ENCODE data around the gene WWC2.

WWC2 gene
- 3.4 to 16.3 (median 7.2) reads per million in 9 experiments for total RNA-seq

DNA sequence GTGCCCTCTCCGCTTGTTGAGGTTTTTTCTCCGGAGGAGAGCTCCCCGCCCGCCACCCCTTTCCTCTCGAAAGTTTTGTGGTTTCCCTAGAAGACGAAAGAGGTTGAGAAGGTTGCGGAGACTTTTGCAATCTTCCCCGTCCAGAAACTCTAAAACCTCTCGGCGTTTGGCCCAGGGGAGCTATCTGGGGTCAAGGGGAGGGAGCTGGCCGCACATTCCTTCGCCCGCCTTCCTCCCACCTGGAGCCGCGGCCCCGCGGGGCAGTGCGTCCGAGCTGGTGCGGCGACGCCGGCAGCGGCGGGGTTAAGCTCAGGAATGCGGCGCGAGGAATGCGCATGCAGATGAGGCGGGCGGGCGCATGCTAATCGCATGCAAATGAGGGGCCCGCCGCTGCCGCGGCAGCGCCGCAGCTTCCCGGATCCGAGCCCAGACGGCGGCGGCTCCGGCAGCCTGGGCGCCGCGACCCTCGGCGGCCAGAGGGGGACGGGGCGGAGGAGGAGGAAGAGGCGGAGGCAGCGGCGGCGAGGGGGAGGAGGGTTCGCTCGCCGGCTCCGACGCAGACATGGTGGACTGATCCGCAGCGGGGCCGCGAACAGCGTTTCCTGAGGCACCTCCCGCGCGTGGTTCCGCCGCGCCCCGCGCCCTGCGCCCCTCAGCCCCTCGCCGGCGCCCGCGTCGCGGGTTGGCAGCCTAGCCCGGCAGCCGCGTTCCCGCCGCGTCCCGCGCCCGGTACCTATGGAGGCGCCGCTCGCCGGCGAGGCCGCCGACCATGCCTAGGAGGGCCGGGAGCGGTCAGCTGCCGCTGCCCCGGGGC is at the start of gene WWC2:
TSS of gene WWC2 (plus strand) at position 535 of the 814 bp plus-strand sequence. CDS start at position 770, 235 bp downstream.
- ATAC-seq (replicated peaks) = peak; percentile 77
- no peaks in the 10 kb centered on the region for H3K9me3 Mint-ChIP-seq
- H3K27ac Mint-ChIP-seq = peak within 1 kb of the TSS in 1 of 2 donors; percentile 87
- H3K27me3 Mint-ChIP-seq = peaks cover 23 to 26% of the 10 kb centered on the region in 2 donors
- peaks cover 12% of the 10 kb centered on the region for H3K36me3 Mint-ChIP-seq (ENCODE audit: insufficient read depth)
- peak; percentile 23 to 55 (median 47) for DNase-seq
- H3K4me1 Mint-ChIP-seq (ENCODE audit: low read depth in 2 of 2) = peaks cover 0 to 5% of the 10 kb centered on the region in 2 donors
- H3K4me3 Mint-ChIP-seq = peak within 1 kb of the TSS; percentile 71 to 80

DNA sequence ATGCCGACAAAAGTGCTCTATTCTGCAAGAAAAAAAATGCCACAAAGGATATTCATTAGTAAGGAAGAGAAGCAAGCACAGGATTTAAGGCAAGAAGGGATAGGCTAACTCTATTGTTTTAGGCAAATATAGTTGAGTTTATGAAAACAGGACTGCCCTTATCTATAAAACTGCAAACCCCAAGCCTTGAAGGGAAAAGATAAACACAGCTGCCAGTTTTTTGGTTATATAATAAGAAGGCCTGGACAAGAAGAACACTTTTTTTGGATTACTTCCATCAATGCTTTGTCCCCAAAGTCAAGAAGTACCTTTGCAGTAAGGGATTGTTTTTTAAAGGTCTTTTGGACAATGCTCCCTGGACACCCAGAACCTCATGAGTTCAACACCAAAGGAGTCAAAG is 45.4 kb upstream of the WWC2 start:
- Mint-ChIP-seq H3K27me3 (peaks cover 11 to 42% of the 10 kb centered on the region in 2 donors), H3K9me3 (no peaks in the 10 kb centered on the region), H3K27ac (no peak overlapping the region), H3K36me3 (ENCODE audit: insufficient read depth) (no peaks in the 10 kb centered on the region), H3K4me3 (no peak overlapping the region), H3K4me1 (ENCODE audit: low read depth in 2 of 2) (no peaks in the 10 kb centered on the region)
- DNase-seq (no peak), ATAC-seq (replicated peaks) (no peak)

- H3K4me1 Mint-ChIP-seq (ENCODE audit: low read depth in 2 of 2) = no peaks in the 10 kb centered on the region
These were observed 41.8 kb upstream of the WWC2 start for GRCh38 chr4:183057255-183057654.

GRCh38 chr4:183059797-183060196 is 39.3 kb upstream of the WWC2 start:
- Mint-ChIP-seq H3K9me3 (no peaks in the 10 kb centered on the region), H3K27me3 (peaks cover 16 to 43% of the 10 kb centered on the region in 2 donors), H3K4me1 (ENCODE audit: low read depth in 2 of 2) (no peaks in the 10 kb centered on the region), H3K27ac (no peak overlapping the region), H3K36me3 (ENCODE audit: insufficient read depth) (peaks cover 3% of the 10 kb centered on the region), H3K4me3 (no peak overlapping the region)
- no peak for DNase-seq
- no peak for ATAC-seq (replicated peaks)

More at GRCh38 chr4:183057255-183057654, 41.8 kb upstream of the WWC2 start:
- DNase-seq (no peak), ATAC-seq (replicated peaks) (no peak)
- no peak overlapping the region for H3K27ac Mint-ChIP-seq
- H3K27me3 Mint-ChIP-seq = peaks cover 5 to 28% of the 10 kb centered on the region in 2 donors
- no peaks in the 10 kb centered on the region for H3K9me3 Mint-ChIP-seq
- no peaks in the 10 kb centered on the region for H3K36me3 Mint-ChIP-seq (ENCODE audit: insufficient read depth)
- H3K4me3 Mint-ChIP-seq = no peak overlapping the region

DNA sequence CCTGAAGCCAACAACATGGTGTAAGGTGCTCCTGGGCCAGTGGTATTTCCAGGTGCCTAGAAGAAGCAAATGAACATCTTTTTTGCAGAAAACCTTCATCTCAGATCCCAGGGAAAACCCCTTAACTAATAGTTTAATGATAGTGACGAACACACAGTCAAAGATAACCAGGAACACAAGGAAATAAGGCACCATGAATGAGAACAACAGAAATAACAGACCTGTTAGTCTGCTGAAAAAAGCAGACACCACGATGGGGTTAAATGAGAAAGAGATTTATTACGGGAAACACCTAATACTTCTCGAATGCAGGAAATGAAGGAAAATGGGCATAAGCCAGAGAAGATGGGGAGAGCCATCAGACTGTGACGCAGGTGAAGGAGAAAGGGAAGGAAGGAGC is 30.6 kb upstream of the WWC2 start:
- peaks cover 0 to 1% of the 10 kb centered on the region in 2 donors for H3K4me1 Mint-ChIP-seq (ENCODE audit: low read depth in 2 of 2)
- peaks cover 3% of the 10 kb centered on the region for H3K36me3 Mint-ChIP-seq (ENCODE audit: insufficient read depth)
- H3K27ac Mint-ChIP-seq = no peak overlapping the region
- no peak overlapping the region for H3K4me3 Mint-ChIP-seq
- H3K9me3 Mint-ChIP-seq = peaks cover 2 to 7% of the 10 kb centered on the region in 2 donors
- ATAC-seq (replicated peaks) (no peak), DNase-seq (no peak)
- H3K27me3 Mint-ChIP-seq = peaks cover 31 to 35% of the 10 kb centered on the region in 2 donors

GRCh38 chr4:183071222-183071621 is 27.8 kb upstream of the WWC2 start:
- H3K27ac Mint-ChIP-seq = no peak overlapping the region
- ATAC-seq (replicated peaks) (no peak), DNase-seq (no peak)

DNA sequence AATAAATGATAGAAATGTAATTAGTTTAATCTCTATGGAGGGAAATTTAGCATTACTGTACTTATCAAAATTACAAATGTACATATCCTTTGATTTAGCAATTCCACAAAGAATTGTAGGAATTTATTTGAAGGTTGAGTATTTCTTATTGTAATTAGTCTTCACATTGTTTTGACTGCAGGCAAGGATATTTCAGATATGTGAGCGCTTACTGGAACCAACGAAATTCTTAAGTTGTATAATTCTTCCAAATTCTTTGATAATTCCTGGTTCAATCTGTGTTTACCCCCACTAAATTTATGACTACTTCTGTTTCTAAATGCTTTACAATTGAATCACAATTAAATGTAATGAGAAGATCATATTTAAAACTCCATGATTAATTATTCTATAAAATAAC is 26.9 kb upstream of the WWC2 start:
- Mint-ChIP-seq H3K27ac (no peak overlapping the region), H3K4me3 (no peak overlapping the region), H3K9me3 (peaks cover 2 to 7% of the 10 kb centered on the region in 2 donors), H3K36me3 (ENCODE audit: insufficient read depth) (no peaks in the 10 kb centered on the region), H3K4me1 (ENCODE audit: low read depth in 2 of 2) (peaks cover 0 to 1% of the 10 kb centered on the region in 2 donors), H3K27me3 (peaks cover 0 to 7% of the 10 kb centered on the region in 2 donors)
- ATAC-seq (replicated peaks) (no peak), DNase-seq (no peak)

More at GRCh38 chr4:183071222-183071621, 27.8 kb upstream of the WWC2 start:
- no peaks in the 10 kb centered on the region for H3K36me3 Mint-ChIP-seq (ENCODE audit: insufficient read depth)
- H3K4me3 Mint-ChIP-seq = no peak overlapping the region
- peaks cover 0 to 1% of the 10 kb centered on the region in 2 donors for H3K4me1 Mint-ChIP-seq (ENCODE audit: low read depth in 2 of 2)
- H3K27me3 Mint-ChIP-seq = peaks cover 5 to 13% of the 10 kb centered on the region in 2 donors
- H3K9me3 Mint-ChIP-seq = peaks cover 2 to 7% of the 10 kb centered on the region in 2 donors

DNA sequence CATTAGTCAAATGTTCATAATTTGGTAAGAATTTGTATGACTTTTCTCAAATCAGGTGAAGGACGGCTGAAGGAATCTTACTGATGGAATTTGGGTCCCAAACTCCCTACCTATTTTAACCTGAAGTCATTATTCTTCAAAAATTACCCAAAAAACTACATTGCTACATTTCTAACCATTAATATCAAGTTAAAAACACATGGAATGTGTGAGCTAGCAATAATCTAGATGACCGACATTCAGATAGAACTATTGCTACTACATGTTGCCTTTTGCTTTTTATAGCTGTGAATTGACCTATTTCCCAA is 25.3 kb upstream of the WWC2 start:
- peaks cover 0 to under 1% of the 10 kb centered on the region in 2 donors for H3K9me3 Mint-ChIP-seq
- peaks cover 0 to 1% of the 10 kb centered on the region in 2 donors for H3K4me1 Mint-ChIP-seq (ENCODE audit: low read depth in 2 of 2)
- DNase-seq = no peak
- H3K4me3 Mint-ChIP-seq = no peak overlapping the region
- no peaks in the 10 kb centered on the region for H3K36me3 Mint-ChIP-seq (ENCODE audit: insufficient read depth)
- no peak for ATAC-seq (replicated peaks)
- no peak overlapping the region for H3K27ac Mint-ChIP-seq
- H3K27me3 Mint-ChIP-seq = peaks cover 0 to under 1% of the 10 kb centered on the region in 2 donors

GRCh38 chr4:183074288-183074990 is 24.6 kb upstream of the WWC2 start:
- H3K27ac Mint-ChIP-seq = no peak overlapping the region
- no peaks in the 10 kb centered on the region for H3K9me3 Mint-ChIP-seq
- DNase-seq = no peak

GRCh38 chr4:183078634-183079033 is 20.4 kb upstream of the WWC2 start:
- no peak for DNase-seq
- no peak for ATAC-seq (replicated peaks)
- H3K9me3 Mint-ChIP-seq = no peaks in the 10 kb centered on the region
- no peaks in the 10 kb centered on the region for H3K27me3 Mint-ChIP-seq
- no peak overlapping the region for H3K4me3 Mint-ChIP-seq
- H3K4me1 Mint-ChIP-seq (ENCODE audit: low read depth in 2 of 2) = no peaks in the 10 kb centered on the region
- no peak overlapping the region for H3K27ac Mint-ChIP-seq
- no peaks in the 10 kb centered on the region for H3K36me3 Mint-ChIP-seq (ENCODE audit: insufficient read depth)

More at GRCh38 chr4:183074288-183074990, 24.6 kb upstream of the WWC2 start:
- H3K36me3 Mint-ChIP-seq (ENCODE audit: insufficient read depth) = no peaks in the 10 kb centered on the region
- H3K4me3 Mint-ChIP-seq = no peak overlapping the region
- H3K4me1 Mint-ChIP-seq (ENCODE audit: low read depth in 2 of 2) = peaks cover 0 to 1% of the 10 kb centered on the region in 2 donors
- ATAC-seq (replicated peaks) = no peak
- no peaks in the 10 kb centered on the region for H3K27me3 Mint-ChIP-seq

DNA sequence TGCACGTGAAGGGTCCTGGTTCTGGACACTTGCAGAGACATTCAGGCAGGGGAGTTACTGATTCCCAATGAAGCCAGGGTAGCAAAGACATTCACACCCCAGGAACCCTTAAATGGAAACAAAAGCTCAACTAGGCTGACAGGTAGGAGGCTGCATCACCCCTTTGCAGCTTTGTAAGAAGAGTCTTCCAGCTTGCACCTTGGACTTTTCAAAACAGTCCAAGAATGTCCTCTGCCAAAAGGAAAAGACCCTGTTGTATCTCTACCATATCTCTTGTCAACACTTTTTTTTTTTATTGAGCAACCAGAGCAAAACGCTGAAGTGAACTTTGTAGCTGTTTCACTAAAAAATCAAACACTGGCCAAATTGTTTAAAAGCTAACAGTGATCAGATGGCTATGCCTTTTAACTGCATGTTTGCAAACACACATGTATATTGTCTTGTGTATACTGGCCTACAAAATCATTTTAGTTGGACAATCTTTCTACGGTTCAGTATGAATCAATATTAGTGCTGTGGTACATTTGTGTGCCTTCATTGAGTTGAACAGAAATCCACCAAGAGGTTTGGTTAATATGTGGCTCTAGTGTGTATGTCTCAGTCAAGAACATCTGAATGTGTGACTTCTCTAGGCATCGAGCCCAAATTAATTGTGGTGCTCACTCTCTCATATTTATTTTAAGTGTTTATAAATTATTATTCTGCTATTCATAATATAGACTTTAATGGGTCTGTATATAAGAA is 18.5 kb upstream of the WWC2 start:
- ATAC-seq (replicated peaks) = no peak
- no peak for DNase-seq
- H3K9me3 Mint-ChIP-seq = no peaks in the 10 kb centered on the region
- H3K4me3 Mint-ChIP-seq = no peak overlapping the region
- peaks cover 0 to 4% of the 10 kb centered on the region in 2 donors for H3K27me3 Mint-ChIP-seq
- H3K4me1 Mint-ChIP-seq (ENCODE audit: low read depth in 2 of 2) = no peaks in the 10 kb centered on the region
- no peaks in the 10 kb centered on the region for H3K36me3 Mint-ChIP-seq (ENCODE audit: insufficient read depth)
- no peak overlapping the region for H3K27ac Mint-ChIP-seq

- H3K4me3 Mint-ChIP-seq = no peak overlapping the region
- no peaks in the 10 kb centered on the region for H3K36me3 Mint-ChIP-seq (ENCODE audit: insufficient read depth)
- no peak for DNase-seq
- ATAC-seq (replicated peaks) = no peak
- no peaks in the 10 kb centered on the region for H3K9me3 Mint-ChIP-seq
- no peak overlapping the region for H3K27ac Mint-ChIP-seq
- H3K27me3 Mint-ChIP-seq = peaks cover 0 to 4% of the 10 kb centered on the region in 2 donors
- H3K4me1 Mint-ChIP-seq (ENCODE audit: low read depth in 2 of 2) = no peaks in the 10 kb centered on the region
These were observed 18.0 kb upstream of the WWC2 start for GRCh38 chr4:183081116-183081469.

GRCh38 chr4:183082053-183082452 is 17.0 kb upstream of the WWC2 start:
- no peak overlapping the region for H3K27ac Mint-ChIP-seq
- no peak overlapping the region for H3K4me3 Mint-ChIP-seq
- ATAC-seq (replicated peaks) (no peak), DNase-seq (no peak)
- H3K4me1 Mint-ChIP-seq (ENCODE audit: low read depth in 2 of 2) = no peaks in the 10 kb centered on the region
- H3K9me3 Mint-ChIP-seq = no peaks in the 10 kb centered on the region
- H3K27me3 Mint-ChIP-seq = peaks cover 0 to 4% of the 10 kb centered on the region in 2 donors
- no peaks in the 10 kb centered on the region for H3K36me3 Mint-ChIP-seq (ENCODE audit: insufficient read depth)
